Measurements from ENCODE around the gene SIN3A.
"Not testable (repeated sequence)": the region's sequence is repeated elsewhere in the genome, so short reads cannot be mapped to it uniquely, and the experiment has no call there.

DNA sequence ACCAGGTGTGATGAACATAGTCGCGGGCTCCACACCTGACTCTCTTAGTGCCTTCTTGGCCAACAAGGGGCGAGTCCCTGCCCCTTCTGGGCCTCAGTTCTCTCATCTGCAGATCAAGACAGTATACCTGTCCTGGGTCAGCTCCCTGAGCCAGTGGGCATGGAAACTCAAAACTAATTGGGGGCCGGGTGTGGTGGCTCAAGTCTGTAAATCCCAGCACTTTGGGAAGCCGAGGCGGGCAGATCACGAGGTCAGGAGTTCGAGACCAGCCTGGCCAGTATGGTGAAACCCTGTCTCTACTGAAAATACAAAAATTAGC is 102.2 kb downstream of the SIN3A start:
- TF ChIP-seq POLR2A (IDR thresholded peaks at IDR 0.05): not testable (repeated sequence)
- TF ChIP-seq, protein P1, sequence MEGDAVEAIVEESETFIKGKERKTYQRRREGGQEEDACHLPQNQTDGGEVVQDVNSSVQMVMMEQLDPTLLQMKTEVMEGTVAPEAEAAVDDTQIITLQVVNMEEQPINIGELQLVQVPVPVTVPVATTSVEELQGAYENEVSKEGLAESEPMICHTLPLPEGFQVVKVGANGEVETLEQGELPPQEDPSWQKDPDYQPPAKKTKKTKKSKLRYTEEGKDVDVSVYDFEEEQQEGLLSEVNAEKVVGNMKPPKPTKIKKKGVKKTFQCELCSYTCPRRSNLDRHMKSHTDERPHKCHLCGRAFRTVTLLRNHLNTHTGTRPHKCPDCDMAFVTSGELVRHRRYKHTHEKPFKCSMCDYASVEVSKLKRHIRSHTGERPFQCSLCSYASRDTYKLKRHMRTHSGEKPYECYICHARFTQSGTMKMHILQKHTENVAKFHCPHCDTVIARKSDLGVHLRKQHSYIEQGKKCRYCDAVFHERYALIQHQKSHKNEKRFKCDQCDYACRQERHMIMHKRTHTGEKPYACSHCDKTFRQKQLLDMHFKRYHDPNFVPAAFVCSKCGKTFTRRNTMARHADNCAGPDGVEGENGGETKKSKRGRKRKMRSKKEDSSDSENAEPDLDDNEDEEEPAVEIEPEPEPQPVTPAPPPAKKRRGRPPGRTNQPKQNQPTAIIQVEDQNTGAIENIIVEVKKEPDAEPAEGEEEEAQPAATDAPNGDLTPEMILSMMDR (IDR thresholded peaks at IDR 0.05): not testable (repeated sequence)
